Calu3 (cell line): ENCODE measurements around the gene BDKRB1. TPM values are rescaled to one million over a fixed set of nuclear protein-coding genes. Genes with fewer than 3 reads are reported as not detected.

Experiments
- BruUV-seq: library from RNA; stranded (reverse); fragments of 400-500 nt; replicated peaks from 2 replicates; lab custom pipeline; 2021; lab: Mats Ljungman, UMichigan
- CTCF ChIA-PET: fragments of 300-600 bp; sonication (Branson Sonifier 250); formaldehyde crosslinking; loops from one replicate; lab custom pipeline; 2022; ENCODE audit warnings: antibody characterized with exemption; lab: Charles Lee
- DNase-seq: peaks from one replicate; pipeline ENCODE4 v3.0.0; 2022
- H3K27ac Mint-ChIP-seq: one replicate; pipeline ENCODE4 v1.8.0; 2022; ENCODE audit warnings: mixed read lengths; ENCODE audit not compliant: unreplicated experiment
- H3K27me3 Mint-ChIP-seq: one replicate; pipeline ENCODE4 v1.8.0; 2022; ENCODE audit warnings: mixed read lengths; ENCODE audit not compliant: unreplicated experiment
- H3K36me3 Mint-ChIP-seq: one replicate; pipeline ENCODE4 v1.8.0; 2022; ENCODE audit warnings: mild to moderate bottlenecking, moderate library complexity, mixed read lengths; ENCODE audit not compliant: insufficient read depth, unreplicated experiment
- H3K4me1 Mint-ChIP-seq: one replicate; pipeline ENCODE4 v1.8.0; 2022; ENCODE audit warnings: mild to moderate bottlenecking, low read depth, mixed read lengths; ENCODE audit not compliant: unreplicated experiment
- H3K4me3 Mint-ChIP-seq: one replicate; pipeline ENCODE4 v1.8.0; 2022; ENCODE audit warnings: mild to moderate bottlenecking, low read depth, moderate library complexity, mixed read lengths; ENCODE audit not compliant: unreplicated experiment
- H3K9me3 Mint-ChIP-seq: one replicate; pipeline ENCODE4 v1.8.0; 2022; ENCODE audit warnings: low read depth, mixed read lengths; ENCODE audit not compliant: unreplicated experiment
- CTCF ChIP-seq: fragments of 200-600 bp; IDR thresholded peaks from one replicate; pipeline ENCODE4 v1.8.0; 2022; ENCODE audit warnings: antibody characterized with exemption; ENCODE audit not compliant: unreplicated experiment
- intact Hi-C: fragments of 100-400 bp; cut with micrococcal nuclease; formaldehyde crosslinking; loops from one replicate; pipeline ENCODE4 v1.10.0; 2022; ENCODE audit not compliant: unreplicated experiment
- total RNA-seq: library from RNA; stranded (reverse); gene quantifications from 2 replicates; pipeline ENCODE4 v1.2.3, GENCODE V29; 2022

Gene BDKRB1
- total RNA-seq, 1 experiment from 2014 or later = not detected

GRCh38 chr14:96238676-96239265 is 17.2 kb upstream of the BDKRB1 start:
- no peak for TF ChIP-seq CTCF
- no peaks in the 10 kb centered on the region for H3K4me1 Mint-ChIP-seq
- no peaks in the 10 kb centered on the region for H3K36me3 Mint-ChIP-seq
- no peak overlapping the region for H3K27ac Mint-ChIP-seq
- CTCF ChIA-PET = no interaction called here
- DNase-seq = no peak
- intact Hi-C loops = no loop called here
- H3K27me3 Mint-ChIP-seq = no peaks in the 10 kb centered on the region
- no peak overlapping the region for H3K4me3 Mint-ChIP-seq
- peaks cover 3% of the 10 kb centered on the region for H3K9me3 Mint-ChIP-seq
- no TSS peak for BruUV-seq

GRCh38 chr14:96239711-96240141 is 16.3 kb upstream of the BDKRB1 start:
- TF ChIP-seq CTCF = no peak
- intact Hi-C loops = no loop called here
- no TSS peak for BruUV-seq
- CTCF ChIA-PET = no interaction called here
- H3K9me3 Mint-ChIP-seq = peaks cover 3% of the 10 kb centered on the region
- H3K27ac Mint-ChIP-seq = no peak overlapping the region
- H3K36me3 Mint-ChIP-seq = no peaks in the 10 kb centered on the region
- DNase-seq = no peak
- H3K4me3 Mint-ChIP-seq = no peak overlapping the region
- no peaks in the 10 kb centered on the region for H3K27me3 Mint-ChIP-seq
- H3K4me1 Mint-ChIP-seq = no peaks in the 10 kb centered on the region

GRCh38 chr14:96240641-96241040 is 15.4 kb upstream of the BDKRB1 start:
- Mint-ChIP-seq H3K27ac (no peak overlapping the region), H3K9me3 (peaks cover 3% of the 10 kb centered on the region), H3K4me3 (no peak overlapping the region), H3K4me1 (no peaks in the 10 kb centered on the region), H3K36me3 (no peaks in the 10 kb centered on the region), H3K27me3 (no peaks in the 10 kb centered on the region)
- CTCF ChIA-PET = interaction anchor here (0.5 kb wide), 1 partner anchor 135 kb away, joined by 4 read pairs; no protein-coding TSS in a partner anchor
- TF ChIP-seq CTCF = no peak
- BruUV-seq = no TSS peak
- DNase-seq = no peak
- intact Hi-C loops = no loop called here

GRCh38 chr14:96242126-96242525 is 13.9 kb upstream of the BDKRB1 start:
- peaks cover 3% of the 10 kb centered on the region for H3K9me3 Mint-ChIP-seq
- no peak overlapping the region for H3K27ac Mint-ChIP-seq
- CTCF ChIA-PET = no interaction called here

More at GRCh38 chr14:96242126-96242525, 13.9 kb upstream of the BDKRB1 start:
- H3K27me3 Mint-ChIP-seq = peaks cover 7% of the 10 kb centered on the region
- intact Hi-C loops = no loop called here
- TF ChIP-seq CTCF = no peak
- peaks cover 5% of the 10 kb centered on the region for H3K36me3 Mint-ChIP-seq
- no peaks in the 10 kb centered on the region for H3K4me1 Mint-ChIP-seq
- DNase-seq = no peak
- no peak overlapping the region for H3K4me3 Mint-ChIP-seq
- BruUV-seq = no TSS peak
